MCF 10A (cell line): Measurements from ENCODE around the gene AUTS2. TPM values are rescaled to one million over a fixed set of nuclear protein-coding genes. Genes with fewer than 3 reads are reported as not detected.

ENCODE experiments used
- BruUV-seq: library from RNA; stranded (reverse); fragments of 400-500 nt; replicated peaks from 2 replicates; lab custom pipeline; 2021; lab: Mats Ljungman, UMichigan
- CTCF ChIA-PET: fragments of 300-600 bp; sonication (Branson Sonifier 250); formaldehyde crosslinking; extraction: SDS; loops from one replicate; lab custom pipeline; 2021; ENCODE audit warnings: antibody characterized with exemption, inconsistent platforms; lab: Yijun Ruan, JAX
- POLR2A ChIA-PET: fragments of 300-600, 350-650 bp; sonication (Branson Sonifier 250); formaldehyde crosslinking; extraction: SDS; loops from one replicate; lab custom pipeline; 2020; ENCODE audit warnings: antibody characterized with exemption, inconsistent platforms; lab: Yijun Ruan, JAX
- DNase-seq: peaks from one replicate; pipeline ENCODE4 v3.0.0-alpha.2; 2018; ENCODE audit not compliant: unreplicated experiment
- H3K27ac Mint-ChIP-seq: one replicate; pipeline ENCODE4 v1.8.0; 2022; ENCODE audit warnings: mild to moderate bottlenecking, low read depth, mixed read lengths; ENCODE audit not compliant: unreplicated experiment
- H3K27me3 Mint-ChIP-seq: one replicate; pipeline ENCODE4 v1.8.0; 2022; ENCODE audit warnings: mixed read lengths; ENCODE audit not compliant: insufficient read depth, unreplicated experiment
- H3K36me3 Mint-ChIP-seq: one replicate; pipeline ENCODE4 v1.8.0; 2022; ENCODE audit warnings: mild to moderate bottlenecking, moderate library complexity, mixed read lengths; ENCODE audit not compliant: insufficient read depth, unreplicated experiment
- H3K4me1 Mint-ChIP-seq: one replicate; pipeline ENCODE4 v1.8.0; 2022; ENCODE audit warnings: mixed read lengths; ENCODE audit not compliant: insufficient read depth, unreplicated experiment
- H3K4me3 Mint-ChIP-seq: one replicate; pipeline ENCODE4 v1.8.0; 2022; ENCODE audit warnings: mild to moderate bottlenecking, moderate library complexity, mixed read lengths; ENCODE audit not compliant: unreplicated experiment
- H3K9me3 Mint-ChIP-seq: one replicate; pipeline ENCODE4 v1.8.0; 2022; ENCODE audit warnings: mixed read lengths; ENCODE audit not compliant: unreplicated experiment
- intact Hi-C: fragments of 100-400 bp; cut with micrococcal nuclease; formaldehyde crosslinking; loops from 2 replicates; pipeline ENCODE4 v1.14.1; 2022
- total RNA-seq: library from RNA; stranded (reverse); gene quantifications from 2 replicates; pipeline ENCODE4 v1.2.3, GENCODE V29; 2022
- TF ChIP-seq, protein P1 (sequence below): fragments of 200-600 bp; IDR thresholded peaks from one replicate; pipeline ENCODE4 v1.8.0; 2022; ENCODE audit warnings: antibody characterized with exemption, mild to moderate bottlenecking; ENCODE audit not compliant: unreplicated experiment

Gene AUTS2
- total RNA-seq, 1 experiment from 2014 or later, result 1.3 TPM

DNA sequence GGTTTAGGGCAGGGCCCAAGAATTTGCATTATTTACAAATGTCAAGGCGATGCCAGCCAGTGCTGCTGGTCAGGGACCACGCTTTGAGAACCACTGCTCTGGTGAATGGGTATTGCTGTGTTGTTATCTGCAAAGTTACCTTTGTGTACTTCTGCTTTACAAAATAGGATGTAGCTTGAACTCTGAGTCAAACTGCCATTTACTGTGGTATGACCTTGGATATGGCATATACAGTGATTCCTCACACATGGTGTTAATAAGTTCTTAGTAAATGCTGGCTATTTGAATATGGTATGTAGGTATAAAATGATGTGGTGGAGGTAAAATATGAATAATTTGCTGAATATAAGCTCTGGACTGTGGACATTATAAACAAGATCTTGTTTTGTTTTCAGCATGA lies 148.9 kb downstream of the AUTS2 start:
- Mint-ChIP-seq H3K4me1 (no peaks in the 10 kb centered on the region), H3K27me3 (no peaks in the 10 kb centered on the region), H3K9me3 (peaks cover 31% of the 10 kb centered on the region), H3K36me3 (no peaks in the 10 kb centered on the region), H3K4me3 (no peak overlapping the region), H3K27ac (no peak overlapping the region)
- POLR2A ChIA-PET, result no interaction called here
- BruUV-seq, result no TSS peak
- TF ChIP-seq, protein P1, sequence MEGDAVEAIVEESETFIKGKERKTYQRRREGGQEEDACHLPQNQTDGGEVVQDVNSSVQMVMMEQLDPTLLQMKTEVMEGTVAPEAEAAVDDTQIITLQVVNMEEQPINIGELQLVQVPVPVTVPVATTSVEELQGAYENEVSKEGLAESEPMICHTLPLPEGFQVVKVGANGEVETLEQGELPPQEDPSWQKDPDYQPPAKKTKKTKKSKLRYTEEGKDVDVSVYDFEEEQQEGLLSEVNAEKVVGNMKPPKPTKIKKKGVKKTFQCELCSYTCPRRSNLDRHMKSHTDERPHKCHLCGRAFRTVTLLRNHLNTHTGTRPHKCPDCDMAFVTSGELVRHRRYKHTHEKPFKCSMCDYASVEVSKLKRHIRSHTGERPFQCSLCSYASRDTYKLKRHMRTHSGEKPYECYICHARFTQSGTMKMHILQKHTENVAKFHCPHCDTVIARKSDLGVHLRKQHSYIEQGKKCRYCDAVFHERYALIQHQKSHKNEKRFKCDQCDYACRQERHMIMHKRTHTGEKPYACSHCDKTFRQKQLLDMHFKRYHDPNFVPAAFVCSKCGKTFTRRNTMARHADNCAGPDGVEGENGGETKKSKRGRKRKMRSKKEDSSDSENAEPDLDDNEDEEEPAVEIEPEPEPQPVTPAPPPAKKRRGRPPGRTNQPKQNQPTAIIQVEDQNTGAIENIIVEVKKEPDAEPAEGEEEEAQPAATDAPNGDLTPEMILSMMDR, result no peak
- intact Hi-C loops, result no loop called here
- CTCF ChIA-PET, result interaction anchor here (0.6 kb wide), 1 partner anchor 12 kb away, joined by 3 read pairs; no protein-coding TSS in a partner anchor
- no peak for DNase-seq

DNA sequence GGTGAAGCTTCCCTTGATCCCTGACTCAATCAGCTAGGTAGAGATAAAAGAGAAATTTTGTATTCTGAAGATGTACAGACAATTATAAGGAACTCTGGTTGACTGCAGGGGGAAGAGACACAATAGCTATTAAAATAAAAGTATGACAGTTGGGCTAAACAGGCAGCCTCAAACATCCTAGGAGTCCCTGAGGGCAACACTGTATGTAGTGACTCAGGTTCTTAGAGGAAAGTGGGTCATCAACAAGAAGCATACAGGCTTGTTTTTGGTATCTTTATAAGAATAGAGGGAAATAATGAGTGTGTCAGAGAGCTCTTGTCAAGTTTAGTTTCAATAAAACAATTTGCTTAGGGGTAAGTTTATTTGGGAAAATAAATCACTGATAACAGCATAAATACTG lies 150.3 kb downstream of the AUTS2 start:
- TF ChIP-seq, protein P1, result no peak
- DNase-seq, result no peak
- Mint-ChIP-seq H3K27me3 (no peaks in the 10 kb centered on the region), H3K4me3 (no peak overlapping the region), H3K9me3 (peaks cover 31% of the 10 kb centered on the region), H3K27ac (no peak overlapping the region), H3K36me3 (no peaks in the 10 kb centered on the region), H3K4me1 (no peaks in the 10 kb centered on the region)
- ChIA-PET CTCF (no interaction called here), POLR2A (no interaction called here)
- no TSS peak for BruUV-seq
- intact Hi-C loops, result no loop called here

DNA sequence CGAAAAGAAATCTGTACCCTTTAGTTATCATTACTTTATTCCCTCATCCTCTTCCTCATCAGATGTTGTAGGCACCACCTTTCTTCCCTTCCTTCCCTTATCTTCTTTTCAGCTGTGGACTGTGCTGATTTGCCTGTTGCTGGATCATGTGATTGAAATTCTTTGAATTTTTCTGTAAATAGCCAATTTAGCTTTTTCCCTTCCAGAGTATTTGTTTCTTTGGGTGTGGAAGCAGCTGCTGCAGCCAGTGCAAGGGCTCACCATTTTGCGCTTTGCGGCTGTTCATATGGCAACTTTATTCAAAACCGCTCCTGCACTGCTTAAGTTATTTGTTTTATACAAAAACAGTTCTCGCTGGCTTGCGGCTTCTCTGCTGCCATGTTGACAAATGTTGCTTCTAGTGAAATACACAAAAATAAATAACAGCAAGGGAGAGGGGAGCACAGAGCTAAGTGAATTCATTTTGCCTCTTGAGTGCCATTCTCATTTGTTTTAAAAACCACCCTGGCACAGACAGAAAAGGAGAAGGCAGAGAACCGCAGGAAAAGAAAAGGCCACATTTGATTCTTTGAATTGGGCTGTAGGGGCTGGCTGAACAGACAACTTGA lies 151.2 kb downstream of the AUTS2 start:
- DNase-seq, result no peak
- POLR2A ChIA-PET, result no interaction called here
- BruUV-seq, result no TSS peak
- H3K36me3 Mint-ChIP-seq, result no peaks in the 10 kb centered on the region
- intact Hi-C loops, result no loop called here
- H3K9me3 Mint-ChIP-seq, result peaks cover 38% of the 10 kb centered on the region
- TF ChIP-seq, protein P1, result no peak
- CTCF ChIA-PET, result no interaction called here
- no peak overlapping the region for H3K4me3 Mint-ChIP-seq
- no peak overlapping the region for H3K27ac Mint-ChIP-seq
- H3K27me3 Mint-ChIP-seq, result no peaks in the 10 kb centered on the region
- H3K4me1 Mint-ChIP-seq, result no peaks in the 10 kb centered on the region

DNA sequence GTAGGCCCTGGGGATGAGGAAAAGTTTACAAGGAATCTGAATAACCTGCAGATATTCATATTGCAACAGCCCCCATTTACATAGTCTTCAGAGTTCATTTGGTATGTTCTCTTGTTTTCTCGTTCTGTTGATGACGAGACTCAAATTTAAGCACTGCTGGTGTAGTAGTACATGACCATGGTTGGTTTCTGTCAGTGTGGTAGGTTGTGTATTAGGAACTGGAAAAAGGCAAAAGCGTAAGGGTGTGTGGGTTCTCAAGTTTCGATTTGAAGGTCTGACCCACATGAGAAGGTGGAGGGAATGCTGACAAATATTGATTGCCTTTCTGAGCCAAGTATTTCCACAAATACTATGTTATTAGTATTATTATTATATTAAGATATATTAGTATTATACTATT lies 151.7 kb downstream of the AUTS2 start:
- TF ChIP-seq, protein P1, result no peak
- no peak overlapping the region for H3K27ac Mint-ChIP-seq

More for the DNA sequence above, 151.7 kb downstream of the AUTS2 start:
- H3K9me3 Mint-ChIP-seq, result peaks cover 44% of the 10 kb centered on the region
- intact Hi-C loops, result no loop called here
- H3K27me3 Mint-ChIP-seq, result no peaks in the 10 kb centered on the region
- H3K36me3 Mint-ChIP-seq, result no peaks in the 10 kb centered on the region
- no TSS peak for BruUV-seq
- no peak for DNase-seq
- ChIA-PET CTCF (no interaction called here), POLR2A (no interaction called here)
- no peak overlapping the region for H3K4me3 Mint-ChIP-seq
- no peaks in the 10 kb centered on the region for H3K4me1 Mint-ChIP-seq
